NCI-H69 (cell line): ENCODE data around the gene SLC35D1.
"Not testable (repeated sequence)": the region's sequence is repeated elsewhere in the genome, so short reads cannot be mapped to it uniquely, and the experiment has no call there.

Source experiments
- DNase-seq: peaks from one replicate; lab custom pipeline; 2025; lab: John Stamatoyannopoulos, UW

The SLC35D1 gene

GRCh38 chr1:66985835-66986234, 68.1 kb downstream of the SLC35D1 start:
- DNase-seq = peak; percentile 13

- no peak for DNase-seq
Measured at GRCh38 chr1:66984491-66984890, 69.5 kb downstream of the SLC35D1 start.

DNA sequence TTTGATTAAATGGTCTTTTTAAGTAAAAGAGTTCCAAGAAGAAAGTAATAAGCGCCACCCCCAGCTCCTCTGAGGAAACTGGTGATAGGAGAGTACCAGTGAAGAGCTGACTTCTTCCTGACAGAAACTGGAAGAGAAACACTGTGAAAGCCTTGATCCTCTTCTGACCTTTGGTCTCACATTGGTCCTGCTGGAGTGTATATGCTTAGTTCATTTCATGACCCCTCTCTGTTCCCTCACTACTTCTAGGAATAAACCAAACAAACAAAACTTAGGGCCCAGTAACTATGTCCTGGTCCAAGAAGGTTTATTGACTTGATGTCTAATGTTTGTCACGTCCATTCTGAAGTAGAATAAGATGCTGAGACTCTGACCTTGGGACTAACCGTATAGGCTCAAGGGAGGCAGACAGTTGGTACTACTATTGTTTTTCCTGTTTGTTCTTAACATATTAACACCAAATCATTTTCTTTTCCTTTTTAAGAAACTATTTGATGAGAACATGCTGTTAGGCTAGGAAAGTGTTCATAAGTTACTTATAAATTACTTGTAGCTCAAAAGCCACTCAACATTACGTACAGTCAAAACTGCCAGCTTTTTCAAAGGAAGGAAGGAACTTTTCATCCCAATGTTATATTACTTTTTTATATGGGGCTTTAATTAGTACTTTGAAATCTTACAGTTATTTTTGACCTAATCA, 71.2 kb downstream of the SLC35D1 start:
- no peak for DNase-seq

GRCh38 chr1:66981679-66982078, 72.3 kb downstream of the SLC35D1 start:
- no peak for DNase-seq

DNA sequence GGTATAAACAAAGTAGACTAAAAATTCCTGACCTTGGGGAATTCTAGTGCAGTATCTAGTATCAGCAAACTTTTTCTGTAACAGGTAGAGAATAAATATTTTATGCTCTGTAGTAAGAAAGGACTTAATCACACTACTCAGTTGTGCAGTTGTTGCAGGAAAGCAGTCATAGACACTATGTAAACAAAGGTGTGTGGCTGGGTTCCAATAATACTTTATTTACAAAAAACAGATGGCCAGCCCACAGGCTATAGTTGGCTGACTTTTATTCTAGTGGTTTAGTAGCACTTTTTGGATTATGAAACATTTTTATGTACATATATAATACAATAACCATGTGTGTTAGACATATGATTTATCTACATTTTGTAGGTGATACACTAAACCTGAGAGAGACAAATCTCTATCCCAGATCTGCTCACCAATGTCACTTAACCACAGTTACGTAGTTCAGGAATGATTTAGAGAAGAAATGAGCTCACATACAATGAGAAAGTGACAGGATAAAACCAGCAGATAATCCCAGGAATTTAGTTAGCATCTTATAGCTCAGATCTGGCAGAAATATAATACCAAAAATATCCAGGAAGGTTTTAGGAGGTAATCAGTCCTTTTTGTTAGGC, 73.1 kb downstream of the SLC35D1 start:
- peak; percentile 75 for DNase-seq

DNA sequence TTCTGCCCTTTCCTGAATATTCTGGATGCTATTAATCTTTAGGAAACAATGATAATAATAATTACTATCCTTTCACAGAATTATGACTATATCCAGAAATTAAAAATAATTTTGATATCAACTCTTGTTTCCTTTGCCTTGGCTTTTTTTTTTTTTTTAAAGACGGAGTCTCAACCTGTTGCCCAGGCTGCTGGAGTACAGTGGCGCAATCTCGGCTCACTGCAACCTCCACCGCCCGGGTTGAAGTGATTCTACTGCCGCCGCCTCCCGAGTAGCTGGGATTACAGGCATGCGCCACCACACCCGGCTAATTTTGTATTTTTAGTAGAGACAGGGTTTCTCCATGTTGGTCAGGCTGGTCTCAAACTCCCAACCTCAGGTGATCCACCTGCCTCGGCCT, 74.3 kb downstream of the SLC35D1 start:
- DNase-seq = not testable (repeated sequence)

DNA sequence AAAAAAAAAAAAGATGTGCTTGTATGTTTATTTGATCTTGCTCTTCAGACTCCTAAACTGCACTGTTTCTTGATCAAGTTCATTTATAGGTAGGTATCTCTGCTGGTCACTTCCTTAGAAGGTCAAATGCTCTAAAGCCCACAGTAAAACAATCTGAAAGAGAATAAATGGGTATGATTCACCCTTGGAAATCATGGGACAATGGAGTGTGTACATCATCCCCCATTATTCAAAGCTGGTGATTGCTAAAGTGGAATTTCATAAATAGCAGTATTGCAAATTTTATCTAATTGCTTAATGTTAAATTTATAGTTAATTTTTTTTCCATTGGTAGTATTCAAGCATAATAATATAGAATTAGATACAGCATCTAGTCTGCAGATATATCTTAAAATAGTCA, 75.7 kb downstream of the SLC35D1 start:
- DNase-seq = no peak

DNA sequence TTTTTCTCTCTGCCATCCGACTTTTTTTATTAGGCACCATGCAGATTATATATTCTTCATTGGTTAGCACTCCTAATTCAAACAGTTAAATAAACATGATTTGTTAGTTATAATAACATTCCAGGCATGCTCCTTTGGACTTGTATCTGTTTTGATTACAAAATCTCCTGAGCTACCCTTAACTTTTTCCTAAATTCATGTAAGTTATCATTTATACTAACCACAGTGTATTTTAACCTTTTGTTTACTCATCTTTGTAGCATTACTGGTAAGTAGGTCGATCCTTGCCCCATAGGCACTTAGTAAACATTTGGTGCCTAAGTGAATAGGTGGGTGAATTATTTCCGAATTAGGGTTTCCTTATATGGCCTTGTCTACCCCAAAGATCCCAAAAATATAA, 85.4 kb downstream of the SLC35D1 start:
- no peak for DNase-seq

DNA sequence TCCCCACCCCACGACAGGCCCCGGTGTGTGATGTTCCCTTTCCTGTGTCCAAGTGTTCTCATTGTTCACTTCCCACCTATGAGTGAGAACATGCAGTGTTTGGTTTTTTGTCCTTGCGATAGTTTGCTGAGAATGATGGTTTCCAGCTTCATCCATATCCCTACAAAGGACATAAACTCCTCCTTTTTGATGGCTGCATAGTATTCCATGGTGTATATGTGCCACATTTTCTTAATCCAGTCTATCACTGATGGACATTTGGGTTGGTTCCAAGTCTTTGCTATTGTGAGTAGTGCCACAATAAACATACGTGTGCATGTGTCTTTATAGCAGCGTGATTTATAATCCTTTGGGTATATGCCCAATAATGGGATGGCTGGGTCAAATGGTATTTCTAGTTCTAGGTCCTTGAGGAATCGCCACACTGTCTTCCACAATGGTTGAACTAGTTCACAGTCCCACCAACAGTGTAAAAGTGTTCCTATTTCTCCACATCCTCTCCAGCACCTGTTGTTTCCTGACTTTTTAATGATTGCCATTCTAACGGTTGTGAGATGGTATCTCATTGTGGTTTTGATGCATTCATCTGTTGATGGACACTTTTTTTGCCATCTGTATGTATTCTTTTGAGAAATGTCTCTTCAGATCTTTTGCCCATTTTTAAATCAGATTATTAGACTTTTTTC, 87.6 kb downstream of the SLC35D1 start:
- not testable (repeated sequence) for DNase-seq

GRCh38 chr1:66957938-66958337, 96.0 kb downstream of the SLC35D1 start:
- DNase-seq = no peak

GRCh38 chr1:66954208-66954607, 99.7 kb downstream of the SLC35D1 start:
- DNase-seq = no peak

GRCh38 chr1:66951513-66951912, 102.4 kb downstream of the SLC35D1 start:
- no peak for DNase-seq
